Measurements from ENCODE around the gene FOXK1. TPM values are rescaled to one million over a fixed set of nuclear protein-coding genes. Genes with fewer than 3 reads are reported as not detected.
A peak's percentile ranks its signal among the peaks of the same experiment; 100 is the strongest.
"Not testable (repeated sequence)": the region's sequence is repeated elsewhere in the genome, so short reads cannot be mapped to it uniquely, and the experiment has no call there.

Gene FOXK1
- total RNA-seq, 1 experiment from 2014 or later: 20.8 TPM

DNA sequence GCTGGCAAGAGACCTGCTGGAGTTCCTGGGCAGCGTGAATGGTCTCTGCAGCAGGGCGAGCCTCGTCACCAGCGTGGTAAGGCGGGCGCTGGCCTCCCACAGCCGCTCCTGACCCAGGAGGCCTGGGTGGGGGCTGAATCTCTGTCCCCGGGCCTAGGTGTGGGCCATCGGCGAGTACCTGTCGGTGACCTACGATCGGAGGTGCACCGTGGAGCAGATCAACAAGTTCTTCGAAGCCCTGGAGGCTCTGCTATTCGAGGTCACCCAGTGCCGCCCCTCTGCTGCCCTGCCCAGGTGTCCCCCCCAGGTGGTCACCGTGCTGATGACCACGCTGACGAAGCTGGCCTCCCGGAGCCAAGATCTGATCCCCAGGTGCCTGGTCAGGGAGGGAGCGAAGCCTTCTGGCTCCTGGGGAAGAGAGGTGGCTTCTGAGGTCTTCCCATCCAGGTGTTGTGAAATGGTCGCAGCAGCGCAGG lies 108.5 kb downstream of the FOXK1 start:
- DNase-seq (ENCODE audit: low spot score): no peak
- in situ Hi-C loops (cut with HindIII; ENCODE audit: low sequenced_read_pairs): no loop called here

DNA sequence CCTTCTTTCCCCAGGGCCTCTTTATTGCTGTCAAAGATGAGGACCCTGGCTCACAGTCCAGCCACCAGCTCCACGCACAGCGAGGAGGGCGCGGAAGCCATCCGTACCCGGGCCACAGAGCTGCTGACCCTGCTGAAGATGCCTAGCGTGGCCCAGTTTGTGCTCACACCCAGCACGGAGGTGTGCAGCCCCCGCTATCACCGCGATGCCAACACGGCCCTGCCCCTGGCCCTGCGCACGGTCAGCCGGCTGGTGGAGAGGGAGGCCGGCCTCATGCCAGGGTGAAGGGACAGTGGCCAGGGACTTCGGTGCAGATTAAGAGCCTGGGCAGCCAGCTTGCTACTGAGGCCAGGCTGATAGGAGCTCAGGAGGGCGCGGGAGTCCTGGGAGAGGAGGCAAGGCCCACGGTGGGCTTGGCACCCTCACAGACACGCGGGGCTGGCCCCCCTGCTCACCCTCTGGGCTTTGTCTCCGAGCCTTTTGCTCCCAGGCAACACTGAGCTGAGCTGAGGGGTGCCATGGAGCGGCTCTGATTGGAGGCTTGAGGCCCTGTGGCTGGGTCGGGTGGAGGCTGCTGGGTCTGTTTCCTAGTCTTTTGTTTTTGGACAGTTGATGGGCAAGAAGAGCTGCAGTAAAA lies 109.1 kb downstream of the FOXK1 start:
- peak; percentile 52 for DNase-seq (ENCODE audit: low spot score)
- in situ Hi-C loops (cut with HindIII; ENCODE audit: low sequenced_read_pairs): no loop called here

DNA sequence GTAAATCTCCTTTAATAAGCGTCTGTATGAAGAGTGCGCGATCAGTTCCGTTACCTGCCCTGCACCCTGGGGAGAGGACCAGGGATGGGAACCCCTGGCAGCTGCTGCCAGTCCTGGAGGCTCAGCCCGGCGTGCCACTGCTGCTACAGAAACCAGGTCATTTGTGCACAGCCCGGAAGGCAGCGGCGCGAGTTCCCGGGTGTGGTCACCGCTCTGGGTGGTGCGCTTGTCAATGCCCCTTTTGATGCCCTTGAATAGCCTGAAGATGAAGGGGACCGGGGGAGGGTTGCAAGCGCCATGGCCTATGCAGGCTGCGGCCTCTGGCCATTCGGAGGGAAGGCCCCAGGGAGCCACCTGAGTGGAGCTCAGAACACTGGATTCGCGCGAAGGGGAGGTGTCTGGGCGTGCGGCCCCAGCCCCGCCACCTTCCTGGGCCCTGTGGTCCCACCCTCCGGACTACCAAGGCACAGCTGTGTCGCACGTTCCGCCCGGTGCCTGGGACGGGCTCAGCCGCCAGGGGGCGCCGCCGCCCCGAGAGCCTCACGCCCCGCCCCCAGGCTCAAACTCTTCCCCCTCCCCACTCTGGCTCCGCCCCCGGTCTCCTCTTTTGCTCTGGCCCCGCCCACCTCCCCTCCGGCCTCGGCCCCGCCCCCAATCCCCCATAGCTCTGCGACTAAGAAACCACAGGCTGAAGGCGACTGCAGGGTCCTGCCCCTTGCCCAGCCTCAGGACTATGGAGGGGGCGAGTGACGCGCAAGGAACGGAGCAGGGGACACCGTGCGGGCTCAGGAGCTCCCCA lies 109.8 kb downstream of the FOXK1 start:
- in situ Hi-C loops (cut with HindIII; ENCODE audit: low sequenced_read_pairs): no loop called here
- no peak for DNase-seq (ENCODE audit: low spot score)

DNA sequence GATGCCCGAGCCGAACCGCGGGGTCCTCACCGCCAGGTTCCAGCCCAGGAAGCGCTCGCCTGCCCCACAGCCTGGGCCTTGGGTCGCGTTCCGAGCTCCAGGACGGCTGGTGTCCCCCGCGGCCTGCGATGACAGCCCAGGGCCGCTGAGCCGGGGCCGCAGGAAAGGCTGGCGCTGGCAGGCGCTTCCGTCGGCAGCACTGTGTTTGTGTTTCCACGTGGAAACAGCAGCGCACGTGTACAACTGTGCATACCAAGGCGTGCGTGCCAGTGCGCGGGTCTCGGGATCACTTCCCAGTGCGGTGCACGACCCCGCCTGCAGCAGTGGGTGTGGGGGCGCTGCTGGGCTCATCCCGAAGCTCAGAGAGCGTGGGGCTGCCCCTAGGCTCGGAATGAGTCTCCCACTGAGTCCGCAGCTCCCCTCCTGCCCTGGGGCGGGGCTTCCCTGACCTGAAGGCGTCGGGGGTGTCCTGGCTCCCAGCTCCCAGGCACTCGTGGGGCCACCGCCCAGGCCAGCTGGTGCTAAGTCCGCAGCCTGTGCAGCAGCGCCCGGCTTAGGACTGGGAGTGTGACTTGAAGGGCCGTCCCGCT lies 110.5 kb downstream of the FOXK1 start:
- in situ Hi-C loops (cut with HindIII; ENCODE audit: low sequenced_read_pairs): no loop called here
- DNase-seq (ENCODE audit: low spot score): no peak

DNA sequence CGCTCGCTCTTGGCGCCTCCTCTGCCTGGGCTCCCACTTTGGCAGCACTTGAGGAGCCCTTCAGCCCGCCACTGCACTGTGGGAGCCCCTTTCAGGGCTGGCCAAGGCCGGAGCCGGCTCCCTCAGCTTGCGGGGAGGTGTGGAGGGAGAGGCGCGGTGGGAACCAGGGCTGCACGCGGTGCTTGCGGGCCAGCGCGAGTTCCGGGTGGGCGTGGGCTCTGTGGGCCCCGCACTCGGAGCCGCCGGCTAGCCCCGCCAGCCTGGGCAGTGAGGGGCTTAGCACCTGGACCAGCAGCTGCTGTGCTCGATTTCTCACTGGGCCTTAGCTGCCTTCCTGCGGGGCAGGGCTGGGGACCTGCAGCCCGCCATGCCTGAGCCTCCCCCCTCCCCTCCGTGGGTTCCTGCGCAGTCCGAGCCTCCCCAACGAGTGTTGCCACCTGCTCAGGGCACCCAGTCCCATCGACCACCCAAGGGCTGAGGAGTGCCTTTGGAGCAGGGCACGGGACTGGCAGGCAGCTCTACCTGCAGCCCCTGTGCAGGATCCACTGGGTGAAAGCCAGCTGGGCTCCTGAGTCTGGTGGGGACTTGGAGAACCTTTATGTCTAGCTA lies 111.4 kb downstream of the FOXK1 start:
- DNase-seq (ENCODE audit: low spot score); in situ Hi-C loops (cut with HindIII; ENCODE audit: low sequenced_read_pairs): not testable (repeated sequence)

DNA sequence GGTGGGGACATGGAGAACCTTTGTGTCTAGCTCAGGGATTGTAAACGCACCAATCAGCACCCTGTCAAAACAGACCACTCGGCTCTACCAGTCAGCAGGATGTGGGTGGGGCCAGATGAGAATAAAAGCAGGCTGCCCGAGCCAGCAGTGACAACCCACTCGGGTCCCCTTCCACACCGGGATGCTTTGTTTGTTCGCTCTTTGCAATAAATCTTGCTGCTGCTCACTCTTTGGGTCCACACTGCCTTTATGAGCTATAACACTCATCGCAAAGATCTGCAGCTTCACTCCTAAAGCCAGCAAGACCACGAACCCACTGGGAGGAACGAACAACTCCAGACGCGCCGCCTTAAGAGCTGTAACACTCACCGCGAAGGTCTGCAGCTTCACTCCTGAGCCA lies 112.1 kb downstream of the FOXK1 start:
- in situ Hi-C loops (cut with HindIII; ENCODE audit: low sequenced_read_pairs); DNase-seq (ENCODE audit: low spot score): not testable (repeated sequence)

DNA sequence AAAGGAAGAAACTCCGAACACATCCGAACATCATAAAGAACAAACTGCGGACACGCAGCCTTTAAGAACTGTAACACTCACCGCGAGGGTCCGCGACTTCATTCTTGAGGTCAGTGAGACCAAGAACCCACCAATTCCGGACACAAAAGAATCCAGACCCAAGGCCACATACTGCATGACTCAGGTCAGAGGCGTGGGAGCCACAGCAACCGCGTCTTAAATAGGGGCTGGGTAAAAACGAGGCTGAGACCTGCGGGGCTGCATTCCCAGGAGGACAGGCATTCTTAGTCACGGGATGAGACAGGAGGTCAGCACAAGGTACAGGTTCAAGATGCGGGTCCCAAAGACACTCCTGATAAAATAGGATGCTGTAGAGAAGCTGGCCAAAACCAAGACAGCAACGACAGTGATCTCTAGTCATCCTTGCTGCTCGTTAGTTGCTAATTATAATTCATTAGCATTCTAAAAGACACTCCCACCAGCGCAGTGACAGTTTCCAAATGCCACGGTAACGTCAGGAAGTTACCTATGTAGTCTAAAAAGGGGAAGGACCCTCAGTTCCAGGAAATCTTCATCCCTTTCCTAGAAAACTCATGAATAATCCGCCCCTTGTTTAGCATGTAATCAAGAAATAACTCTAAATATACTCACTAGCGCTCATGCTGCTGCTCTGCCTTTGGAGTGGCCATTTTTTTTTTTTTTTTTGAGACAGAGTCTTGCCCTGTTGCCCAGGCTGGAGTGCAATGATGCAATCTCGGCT lies 112.7 kb downstream of the FOXK1 start:
- no peak for DNase-seq (ENCODE audit: low spot score)
- in situ Hi-C loops (cut with HindIII; ENCODE audit: low sequenced_read_pairs): no loop called here

DNA sequence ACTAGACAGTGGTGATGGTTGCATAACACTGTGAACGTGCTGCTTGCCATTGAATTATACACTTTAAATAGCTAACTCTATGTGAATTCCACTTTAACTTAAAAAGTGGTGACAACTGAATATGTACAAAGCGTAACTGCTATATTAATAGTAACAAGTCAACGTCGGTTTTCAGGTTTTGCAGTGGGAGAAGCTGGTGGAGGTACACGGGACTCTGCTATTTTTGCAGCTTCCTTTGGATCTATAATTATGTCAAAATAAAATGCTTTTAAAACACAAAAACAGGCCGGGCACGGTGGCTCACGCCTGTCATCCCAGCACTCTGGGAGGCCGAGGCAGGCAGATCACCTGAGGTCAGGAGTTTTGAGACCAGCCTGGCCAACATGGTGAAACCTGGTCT lies 114.4 kb downstream of the FOXK1 start:
- in situ Hi-C loops (cut with HindIII; ENCODE audit: low sequenced_read_pairs): no loop called here
- no peak for DNase-seq (ENCODE audit: low spot score)

DNA sequence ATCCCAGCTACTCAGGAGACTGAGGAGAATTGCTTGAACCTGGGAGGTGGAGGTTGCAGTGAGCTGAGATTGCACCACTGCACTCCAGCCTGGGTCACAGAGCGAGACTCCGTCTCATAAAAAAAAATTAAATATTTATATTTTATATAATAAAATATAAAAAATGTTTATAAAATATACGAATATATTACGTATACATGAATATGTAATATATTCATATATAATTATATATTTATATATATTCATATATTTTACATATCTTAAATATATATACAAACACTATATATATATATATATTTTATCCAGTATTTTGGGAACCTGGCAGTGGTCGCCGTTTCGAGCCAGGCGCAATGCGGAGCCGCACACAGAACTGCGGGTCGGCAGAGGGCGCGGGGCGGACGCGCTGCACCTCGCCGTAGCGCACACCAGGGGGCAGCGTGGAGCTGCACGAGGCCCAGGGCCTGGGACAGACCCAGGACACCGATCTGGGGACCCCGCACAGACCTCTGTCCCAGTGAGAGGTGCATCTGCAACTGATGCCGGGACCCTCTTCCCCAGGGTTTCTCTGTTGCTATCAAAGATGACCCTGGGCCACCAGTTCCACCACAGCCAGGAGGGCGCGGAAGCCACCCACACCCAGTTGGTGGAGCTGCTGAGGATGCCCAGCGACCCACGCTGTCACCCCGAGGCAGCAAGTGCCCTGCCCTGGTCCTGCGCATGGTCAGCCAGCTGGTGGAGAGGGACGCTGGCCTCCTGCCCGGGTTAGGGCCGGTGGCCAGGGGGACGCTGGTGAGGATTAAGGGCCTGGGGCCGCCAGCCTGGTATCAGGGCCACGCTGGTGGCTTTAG lies 116.0 kb downstream of the FOXK1 start:
- in situ Hi-C loops (cut with HindIII; ENCODE audit: low sequenced_read_pairs): no loop called here

DNA sequence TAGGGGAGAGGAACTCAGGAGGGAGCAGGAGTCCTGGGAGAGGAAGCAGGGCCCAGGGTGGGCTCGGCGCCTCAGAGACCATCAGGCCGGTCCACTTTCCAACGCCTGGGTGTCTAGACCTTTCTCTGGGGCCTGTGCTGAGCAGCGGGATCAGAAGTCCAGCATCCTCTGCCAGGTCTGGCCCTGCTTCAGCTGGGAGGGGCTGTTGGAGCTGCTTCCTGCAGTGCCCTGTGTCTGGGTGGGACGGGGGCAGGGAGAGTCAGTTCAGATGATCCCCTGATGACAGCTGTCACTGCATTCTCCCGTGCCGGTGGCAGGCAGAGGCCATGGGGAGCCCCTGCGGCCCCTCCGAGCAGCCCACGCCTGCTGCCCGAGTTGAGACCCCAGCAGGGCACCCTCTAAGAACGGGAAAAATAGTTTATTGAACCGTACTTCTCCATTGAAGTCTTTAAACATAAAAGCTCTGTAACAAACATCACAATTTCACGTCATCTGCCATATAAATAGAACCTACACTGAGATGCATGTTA lies 116.7 kb downstream of the FOXK1 start:
- peak; percentile 51 for DNase-seq (ENCODE audit: low spot score)
- in situ Hi-C loops (cut with HindIII; ENCODE audit: low sequenced_read_pairs): no loop called here

More for the DNA sequence above, 116.0 kb downstream of the FOXK1 start:
- DNase-seq (ENCODE audit: low spot score): peak; percentile 68

DNA sequence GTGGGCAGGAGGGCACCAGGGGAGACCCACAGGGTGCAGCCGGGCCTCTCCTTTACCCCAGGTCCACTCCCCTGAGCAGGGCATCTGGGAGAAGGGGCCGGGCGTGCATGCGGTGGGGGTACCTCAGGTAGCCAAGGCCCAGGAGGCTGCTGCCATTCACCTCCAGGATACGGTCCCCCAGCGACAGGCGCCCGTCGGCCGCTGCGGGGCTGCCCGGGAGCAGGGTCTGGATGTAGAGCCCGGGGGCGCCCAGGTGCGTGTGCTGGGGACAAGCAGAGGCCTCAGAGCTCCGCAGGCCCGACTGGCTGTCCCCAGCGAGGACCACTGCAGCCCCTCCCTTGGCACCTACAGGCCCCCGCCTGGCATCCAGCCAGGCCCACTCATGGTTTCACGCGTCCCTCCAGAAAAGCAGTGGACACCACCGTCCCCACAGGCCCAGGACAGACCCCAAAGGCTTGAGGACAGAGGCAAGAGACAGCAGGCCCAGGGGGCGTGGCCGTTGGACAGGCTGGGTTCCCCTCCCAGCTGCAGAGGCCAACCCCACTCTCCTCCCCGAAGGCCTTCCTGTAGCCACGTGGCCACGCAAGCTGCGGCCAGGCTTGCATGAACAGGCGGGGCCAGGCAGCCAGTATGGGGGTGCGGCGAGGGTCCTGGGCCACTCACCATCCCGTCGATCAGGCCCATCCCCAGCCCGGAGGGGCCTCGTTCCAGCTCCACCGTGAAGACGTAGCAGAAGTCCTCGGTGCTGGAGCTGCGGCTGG lies 117.6 kb downstream of the FOXK1 start:
- in situ Hi-C loops (cut with HindIII; ENCODE audit: low sequenced_read_pairs): no loop called here
- DNase-seq (ENCODE audit: low spot score): no peak

DNA sequence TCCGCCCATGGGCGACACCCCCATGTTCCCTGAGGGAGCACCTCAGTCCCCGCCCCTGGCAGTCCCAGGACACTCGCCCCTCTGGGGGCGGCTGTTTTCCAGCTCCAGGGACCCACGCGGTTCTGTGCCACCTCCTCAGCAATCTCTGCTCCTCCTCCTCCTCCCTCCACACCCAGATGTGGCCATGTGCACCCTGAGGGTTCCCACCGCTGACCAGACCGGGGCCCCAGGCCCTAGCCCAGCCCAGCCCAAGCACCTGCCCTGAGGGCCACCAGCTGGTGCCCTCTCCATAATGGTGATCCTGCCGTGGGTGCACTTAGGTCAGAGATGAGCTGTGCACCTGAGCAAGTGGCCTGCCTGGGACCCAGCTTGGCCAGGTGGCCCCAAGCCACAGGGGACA lies 118.4 kb downstream of the FOXK1 start:
- in situ Hi-C loops (cut with HindIII; ENCODE audit: low sequenced_read_pairs): no loop called here
- DNase-seq (ENCODE audit: low spot score): no peak

DNA sequence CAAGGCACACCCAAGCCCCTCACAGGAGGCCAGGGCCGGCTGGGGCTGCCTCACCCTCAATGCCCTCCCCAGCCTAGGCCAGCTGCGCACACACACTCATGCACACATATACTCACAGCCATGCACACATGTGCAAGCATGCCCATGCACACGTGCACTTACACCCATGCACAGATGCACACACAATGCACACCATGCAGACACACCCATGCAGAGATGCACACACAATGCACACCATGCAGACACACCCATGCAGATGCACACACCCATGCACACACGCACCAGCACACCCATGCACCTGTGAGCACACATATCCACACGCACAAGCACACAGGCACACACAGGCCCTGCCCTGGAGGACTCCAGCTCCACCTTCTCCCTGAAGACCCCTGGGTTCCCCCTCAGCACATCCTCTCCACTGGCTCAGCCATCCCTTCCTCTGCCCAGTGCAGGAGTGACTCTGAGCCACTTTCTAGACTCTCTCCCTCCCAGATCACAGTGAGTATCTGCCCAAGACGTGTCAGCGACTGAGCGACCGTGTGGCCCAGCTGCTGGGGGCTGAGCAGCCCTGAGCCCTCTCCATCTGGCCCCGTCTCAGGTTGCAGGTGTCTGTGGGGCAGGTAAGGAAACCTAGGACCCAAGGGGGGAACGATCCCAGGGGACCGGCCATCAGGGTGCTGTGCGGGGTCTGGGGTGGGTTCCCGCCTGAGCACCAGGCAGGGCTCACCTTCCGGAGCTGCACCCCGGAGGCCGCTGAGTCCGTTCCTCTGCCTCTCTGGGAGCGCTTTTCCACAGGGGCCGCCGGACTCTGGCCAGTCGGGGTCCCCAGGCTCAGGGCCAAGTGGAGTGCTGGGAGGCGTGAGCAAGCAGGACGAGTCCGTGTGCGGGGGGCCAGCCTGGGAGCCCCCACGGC lies 119.1 kb downstream of the FOXK1 start:
- DNase-seq (ENCODE audit: low spot score): no peak
- in situ Hi-C loops (cut with HindIII; ENCODE audit: low sequenced_read_pairs): no loop called here

DNA sequence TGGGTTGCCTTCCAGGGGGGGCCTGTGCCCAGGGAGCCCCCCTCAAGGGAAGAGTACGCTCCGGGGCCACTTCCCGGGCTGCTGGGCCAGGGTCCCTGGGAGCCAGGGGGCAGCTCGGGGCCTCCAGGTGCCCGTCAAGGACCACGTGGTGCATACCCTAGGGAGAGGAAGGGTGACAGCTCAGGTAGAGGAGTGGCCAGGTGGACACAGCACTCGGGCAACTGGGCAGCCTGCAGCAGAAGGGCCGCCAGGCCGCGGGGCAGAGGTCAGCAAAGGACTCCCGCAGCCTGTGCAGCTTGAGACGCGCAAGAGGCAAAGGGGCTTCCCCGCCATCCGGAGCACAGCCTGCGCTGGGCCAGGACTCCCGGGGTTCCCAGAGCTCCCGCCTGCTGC lies 119.7 kb downstream of the FOXK1 start:
- in situ Hi-C loops (cut with HindIII; ENCODE audit: low sequenced_read_pairs): no loop called here
- DNase-seq (ENCODE audit: low spot score): no peak

DNA sequence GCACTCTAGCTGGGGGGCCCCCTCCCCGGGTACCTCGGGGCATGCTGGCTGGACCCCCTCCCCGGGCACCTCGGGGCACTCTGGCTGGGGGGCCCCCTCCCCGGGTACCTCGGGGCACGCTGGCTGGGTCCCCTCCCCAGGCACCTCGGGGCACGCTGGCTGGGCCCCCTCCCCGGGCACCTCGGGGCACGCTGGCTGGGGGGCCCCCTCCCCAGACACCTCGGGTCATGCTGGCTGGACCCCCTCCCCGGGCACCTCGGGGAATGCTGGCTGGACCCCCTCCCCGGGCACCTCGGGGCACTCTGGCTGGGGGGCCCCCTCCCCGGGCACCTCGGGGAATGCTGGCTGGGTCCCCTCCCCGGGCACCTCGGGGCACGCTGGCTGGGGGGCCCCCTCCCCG lies 120.5 kb downstream of the FOXK1 start:
- in situ Hi-C loops (cut with HindIII; ENCODE audit: low sequenced_read_pairs); DNase-seq (ENCODE audit: low spot score): not testable (repeated sequence)

DNA sequence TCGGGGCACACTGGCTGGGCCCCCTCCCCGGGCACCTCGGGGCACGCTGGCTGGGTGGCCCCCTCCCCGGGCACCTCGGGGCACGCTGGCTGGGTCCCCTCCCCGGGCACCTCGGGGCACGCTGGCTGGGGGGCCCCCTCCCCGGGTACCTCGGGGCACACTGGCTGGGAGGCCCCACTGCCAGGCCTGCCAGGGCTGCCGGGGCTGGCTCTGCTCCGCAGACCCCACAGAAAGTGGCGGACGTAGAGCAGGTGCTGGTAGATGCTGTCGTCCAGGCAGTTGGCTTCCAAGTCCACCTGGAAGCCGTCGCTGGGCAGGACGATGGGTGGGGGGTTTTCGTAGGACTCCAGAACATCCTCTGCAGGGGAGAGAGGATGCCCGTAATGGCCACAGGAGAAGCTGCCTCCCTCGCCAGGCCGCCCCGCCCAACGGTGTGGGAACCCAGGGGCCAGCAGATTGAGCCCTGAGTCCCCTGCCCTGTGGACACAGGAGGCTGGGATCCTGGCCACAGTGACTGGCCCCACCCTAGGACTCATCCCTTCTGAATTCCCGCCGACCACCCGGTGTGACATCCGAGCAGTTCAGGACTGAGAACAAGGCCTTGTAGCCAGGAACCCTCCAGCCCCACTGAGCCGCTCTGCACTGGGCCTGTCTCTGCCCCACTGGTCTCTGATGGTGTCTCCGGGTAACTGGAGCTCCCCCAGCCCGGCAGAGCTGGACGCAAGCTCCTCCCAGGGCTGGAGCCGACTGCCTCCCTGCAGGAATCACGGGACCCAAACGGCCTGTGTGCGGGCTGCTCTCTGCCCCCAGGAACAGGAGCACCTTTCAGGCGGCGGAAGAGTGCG lies 121.5 kb downstream of the FOXK1 start:
- DNase-seq (ENCODE audit: low spot score): no peak
- in situ Hi-C loops (cut with HindIII; ENCODE audit: low sequenced_read_pairs): no loop called here

Data from G401 (cell line).